ENCODE measurements around the gene URB2.
A peak's percentile ranks its signal among the peaks of the same experiment; 100 is the strongest.
"Not testable (repeated sequence)": the region's sequence is repeated elsewhere in the genome, so short reads cannot be mapped to it uniquely, and the experiment has no call there.

URB2 gene

GRCh38 chr1:229625915-229626831, at the start of gene URB2, which contains the start of gene TAF5L:
TSS of gene URB2 (plus strand) at chr1:229626247. CDS start at chr1:229627634, 1,387 bp downstream.
TSS of gene TAF5L (minus strand) at chr1:229626122. CDS start at chr1:229614482, 11,640 bp downstream.
- peak; percentile 90 for DNase-seq

DNA sequence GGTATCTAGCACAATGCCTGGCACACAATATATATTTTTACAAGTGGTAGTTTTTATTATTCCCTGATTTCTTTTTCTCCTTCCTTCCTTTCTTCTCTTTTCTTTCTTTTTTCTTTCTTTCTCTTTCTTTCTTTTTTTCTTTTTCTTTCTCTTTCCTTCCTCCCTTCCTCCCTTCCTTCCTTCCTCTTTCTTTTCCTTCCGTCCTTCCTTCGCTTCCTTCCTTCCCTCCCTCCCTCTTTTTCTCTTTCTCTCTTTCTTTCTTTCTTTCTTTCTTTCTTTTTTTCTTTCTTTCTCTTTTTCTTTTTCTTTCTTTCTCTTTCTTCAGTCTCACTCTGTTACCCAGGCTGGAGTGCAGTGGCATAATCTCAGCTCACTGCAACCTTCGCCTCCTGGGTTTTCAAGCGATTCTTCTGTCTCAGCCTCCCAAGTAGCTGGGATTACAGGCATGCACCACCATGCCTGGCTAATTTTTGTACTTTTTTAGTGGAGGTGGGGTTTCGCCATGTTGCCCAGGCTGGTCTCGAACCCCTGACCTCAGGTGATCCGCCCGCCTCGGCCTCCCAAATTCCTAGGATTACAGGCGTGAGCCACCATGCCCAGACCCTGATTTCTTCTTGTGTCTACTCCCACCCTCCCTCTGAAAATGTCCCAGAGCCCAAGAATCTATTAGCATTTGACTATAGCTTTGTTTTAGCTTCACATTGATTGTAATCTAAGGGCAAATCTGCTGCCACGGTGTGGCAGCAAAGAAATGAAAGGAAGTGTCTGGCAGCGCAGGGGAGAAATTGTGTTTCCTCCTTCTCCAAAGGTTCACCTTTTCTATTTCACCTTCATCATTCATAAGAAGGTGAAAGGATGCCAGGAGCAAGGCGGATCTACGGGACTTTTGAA, 47.6 kb upstream of the URB2 start:
- no peak for DNase-seq

- DNase-seq, result peak; percentile 89
These were observed 46.9 kb upstream of the URB2 start for GRCh38 chr1:229579059-229579673.

DNA sequence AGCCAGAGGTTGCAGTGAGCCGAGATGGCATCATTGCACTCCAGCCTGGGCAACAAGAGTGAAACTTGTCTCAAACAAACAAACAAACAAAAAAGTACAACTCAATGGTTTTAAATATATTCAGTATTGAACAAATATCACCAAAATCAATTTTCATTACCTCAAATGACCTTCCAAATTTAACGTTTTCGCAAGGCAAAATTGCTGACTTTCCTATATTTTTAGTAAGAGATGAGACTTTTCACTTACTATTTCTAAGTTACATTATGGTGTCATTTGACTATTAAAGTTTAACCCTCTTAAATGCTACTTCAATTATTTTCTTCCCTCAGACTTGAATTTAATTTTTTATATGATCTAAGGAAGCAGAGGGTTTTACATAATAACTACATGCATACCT, 44.6 kb upstream of the URB2 start:
- DNase-seq, result no peak

- no peak for DNase-seq
These were observed 43.9 kb upstream of the URB2 start for GRCh38 chr1:229582011-229582694.

DNA sequence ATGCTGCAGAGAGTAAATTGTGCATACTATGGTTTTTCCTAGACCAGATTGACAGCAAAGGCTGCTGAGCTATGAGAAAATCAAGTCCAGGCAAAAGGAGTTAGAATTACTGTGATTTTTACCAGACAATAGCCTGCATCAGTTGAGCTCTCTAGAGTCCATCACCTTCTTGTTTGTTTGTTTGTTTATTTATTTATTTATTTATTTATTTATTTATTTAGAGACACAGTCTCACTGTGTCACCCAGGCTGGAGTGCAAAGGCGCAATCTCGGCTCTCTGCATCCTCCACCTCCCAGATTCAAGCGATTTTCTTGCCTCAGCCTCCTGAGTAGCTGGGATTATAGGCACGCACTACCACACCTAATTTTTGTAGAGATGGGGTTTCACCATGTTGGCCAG, 43.3 kb upstream of the URB2 start:
- DNase-seq, result no peak

GRCh38 chr1:229585338-229585737, 40.7 kb upstream of the URB2 start:
- no peak for DNase-seq

- DNase-seq, result no peak
These were observed 35.9 kb upstream of the URB2 start for GRCh38 chr1:229590119-229590518.

DNA sequence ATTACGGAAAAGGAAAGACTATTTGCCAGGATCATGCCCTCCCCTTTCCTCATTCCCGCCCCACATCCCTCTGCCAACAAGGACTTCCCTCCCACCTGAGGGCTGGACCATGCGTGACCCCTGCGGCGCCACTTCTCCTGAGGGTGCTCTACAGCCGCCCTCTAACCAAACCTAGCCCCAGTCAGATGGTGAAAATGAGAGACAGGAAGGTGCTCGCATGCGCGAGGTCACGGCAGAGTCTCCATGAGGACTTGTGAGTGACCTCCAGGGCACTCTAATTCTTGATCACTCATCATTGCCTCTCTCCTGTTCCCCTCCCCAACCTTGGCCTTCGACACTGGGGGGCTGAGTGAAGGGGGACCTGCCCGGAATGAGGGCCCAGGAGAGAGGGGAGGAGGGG, 32.2 kb upstream of the URB2 start:
- DNase-seq, result no peak

- no peak for DNase-seq
These were observed 31.6 kb upstream of the URB2 start for GRCh38 chr1:229594227-229595008.

DNA sequence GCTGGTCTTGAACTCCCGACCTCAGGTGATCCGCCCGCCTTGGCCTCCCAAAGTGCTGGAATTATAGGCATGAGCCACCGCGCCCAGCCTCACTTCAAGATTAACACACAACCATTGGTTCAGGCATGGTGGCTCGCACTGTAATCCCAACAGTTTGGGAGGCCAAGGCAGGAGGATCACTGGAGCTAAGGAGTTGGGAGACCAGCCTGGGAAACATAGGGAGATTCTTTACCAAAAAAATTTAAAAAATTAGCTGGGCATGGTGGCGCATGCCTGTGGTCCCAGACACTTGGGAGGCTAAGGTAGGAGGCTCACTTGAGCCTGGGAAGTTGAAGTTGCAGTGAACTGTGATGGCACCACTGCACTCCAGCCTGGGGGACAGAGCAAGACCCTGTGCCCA, 30.2 kb upstream of the URB2 start:
- not testable (repeated sequence) for DNase-seq

DNA sequence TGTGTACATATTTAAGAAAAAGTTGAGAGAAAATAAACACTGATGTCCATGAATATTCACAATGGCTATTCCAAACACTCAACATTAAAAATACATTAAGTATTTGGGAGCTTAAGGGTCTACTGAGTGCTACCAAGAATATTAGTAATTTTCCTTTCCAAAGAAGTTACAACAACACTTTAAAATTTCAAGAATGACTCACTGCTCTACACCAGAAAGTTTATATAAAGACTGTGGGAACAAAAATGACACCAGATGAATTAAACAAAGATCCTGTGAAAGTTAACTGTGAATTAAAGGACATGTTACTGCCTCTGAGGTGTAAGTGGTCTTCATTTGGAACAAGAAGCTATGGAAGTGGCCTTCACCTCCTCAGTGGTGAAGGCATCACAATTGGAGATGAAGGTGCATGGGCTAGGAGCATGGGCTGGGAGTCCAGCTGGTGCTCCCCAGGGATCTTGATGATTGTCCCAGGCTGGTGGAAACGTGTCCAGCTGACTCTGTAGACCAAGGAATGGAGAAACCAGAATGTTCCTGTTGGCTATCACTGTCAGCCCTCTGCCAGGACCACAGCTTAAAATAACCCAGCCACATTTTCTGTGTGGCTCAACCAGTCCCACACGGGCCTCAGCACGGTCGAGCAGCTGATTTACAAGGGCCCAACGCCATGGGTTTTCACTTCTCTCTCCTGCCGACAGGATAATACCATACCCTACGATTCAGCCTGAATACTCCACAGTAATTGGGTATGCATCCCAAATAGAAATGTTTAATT, 28.9 kb upstream of the URB2 start:
- DNase-seq, result no peak

GRCh38 chr1:229597877-229598276, 28.2 kb upstream of the URB2 start:
- no peak for DNase-seq

DNA sequence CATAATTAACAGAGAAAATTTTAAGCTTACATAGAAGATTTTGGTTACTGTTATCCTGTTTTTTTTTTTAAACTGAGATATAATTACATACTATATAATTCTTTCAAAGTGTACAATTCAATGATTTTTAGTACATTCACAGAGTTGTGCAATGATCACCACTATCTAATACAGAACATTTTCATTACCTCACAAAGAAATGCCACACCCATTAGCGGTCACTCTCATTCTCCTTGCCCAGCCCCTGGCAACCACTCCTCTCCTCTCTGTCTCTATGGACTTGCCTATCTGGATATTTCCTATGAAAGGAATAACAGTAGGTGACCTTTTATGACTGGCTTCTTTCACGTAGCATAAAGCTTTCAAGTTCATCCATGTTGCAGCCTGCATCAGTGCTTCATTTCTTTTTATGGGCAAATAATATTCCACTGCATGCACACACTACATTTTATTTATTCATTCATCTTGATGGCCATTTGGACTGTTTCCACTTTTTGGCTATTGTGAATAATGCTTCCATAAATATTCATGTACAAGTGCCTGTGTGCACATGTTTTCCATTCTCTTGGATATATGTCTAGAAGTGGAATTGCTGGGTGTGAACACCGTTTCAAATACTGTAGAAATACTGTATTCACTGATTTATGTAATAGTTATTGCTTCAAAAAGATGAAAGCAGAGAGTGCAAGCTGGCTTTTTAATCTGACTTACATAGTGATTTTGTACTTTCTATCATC, 26.7 kb upstream of the URB2 start:
- DNase-seq, result no peak

- no peak for DNase-seq
These were observed 25.8 kb upstream of the URB2 start for GRCh38 chr1:229600229-229600628.

- DNase-seq, result no peak
These were observed 22.6 kb upstream of the URB2 start for GRCh38 chr1:229603371-229604005.

DNA sequence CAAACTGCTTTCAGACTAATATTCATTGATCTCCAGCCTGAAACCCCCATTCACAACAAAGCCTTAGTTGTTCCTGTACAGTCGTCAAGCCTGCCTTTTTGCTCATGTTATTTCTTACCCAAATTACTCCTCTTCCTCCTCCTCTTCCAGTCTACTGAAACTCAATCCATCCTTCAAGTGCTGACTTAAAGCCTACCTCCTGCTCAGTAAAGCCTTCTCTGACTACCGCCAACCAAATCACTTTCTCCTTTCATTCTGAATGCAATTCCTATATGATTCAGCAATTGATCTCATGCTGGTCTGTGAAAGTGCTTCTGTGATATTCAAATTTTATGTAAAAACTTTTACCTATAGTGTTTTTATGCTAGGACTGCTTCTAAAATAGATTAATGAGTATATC, 18.7 kb upstream of the URB2 start:
- DNase-seq, result no peak

- no peak for DNase-seq
These were observed 17.5 kb upstream of the URB2 start for GRCh38 chr1:229608590-229608989.

DNA sequence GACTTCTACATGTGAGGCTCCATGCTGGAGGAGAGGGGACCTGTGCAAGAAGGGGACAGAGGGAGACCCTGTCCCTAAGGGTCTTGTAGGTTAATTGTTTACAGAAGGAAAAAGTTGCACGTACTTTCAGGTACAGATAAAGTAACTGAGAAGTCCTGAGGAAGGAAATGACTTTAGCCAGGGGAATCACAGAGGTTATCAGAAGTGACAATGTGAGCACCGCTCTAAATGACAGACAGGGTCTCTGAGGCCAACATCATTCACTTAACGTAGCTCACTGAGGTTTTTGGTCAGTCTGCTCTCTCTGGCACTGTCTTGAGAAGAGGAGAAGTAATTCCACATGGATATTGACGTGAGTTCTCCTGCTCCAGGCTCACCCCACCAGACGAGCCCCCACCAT, 12.1 kb upstream of the URB2 start:
- no peak for DNase-seq

DNA sequence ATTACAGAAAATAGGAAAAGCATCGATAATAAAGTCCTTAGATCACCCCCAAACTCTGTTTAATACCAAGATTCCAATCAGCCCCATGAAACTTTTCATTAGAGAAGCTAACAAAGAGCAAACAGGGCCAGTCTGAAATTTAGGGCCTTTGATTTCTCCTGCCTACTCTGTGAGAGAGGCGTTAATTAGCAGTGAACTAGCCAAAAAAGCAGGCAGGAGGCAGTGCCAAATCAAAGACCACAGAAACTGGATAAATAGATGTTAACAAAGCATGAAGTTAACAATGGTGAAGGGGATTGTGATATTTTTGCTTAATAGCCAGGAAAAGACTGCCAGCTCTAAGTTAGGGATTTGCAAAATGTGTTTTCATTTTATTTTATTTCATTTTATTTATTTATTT, 11.3 kb upstream of the URB2 start:
- DNase-seq, result no peak
